ENCODE data around the gene CERS2. TPM values are rescaled to one million over a fixed set of nuclear protein-coding genes. Genes with fewer than 3 reads are reported as not detected.

The CERS2 gene
- total RNA-seq, 2 donors from 2014 or later = 72.0 to 105 TPM

DNA sequence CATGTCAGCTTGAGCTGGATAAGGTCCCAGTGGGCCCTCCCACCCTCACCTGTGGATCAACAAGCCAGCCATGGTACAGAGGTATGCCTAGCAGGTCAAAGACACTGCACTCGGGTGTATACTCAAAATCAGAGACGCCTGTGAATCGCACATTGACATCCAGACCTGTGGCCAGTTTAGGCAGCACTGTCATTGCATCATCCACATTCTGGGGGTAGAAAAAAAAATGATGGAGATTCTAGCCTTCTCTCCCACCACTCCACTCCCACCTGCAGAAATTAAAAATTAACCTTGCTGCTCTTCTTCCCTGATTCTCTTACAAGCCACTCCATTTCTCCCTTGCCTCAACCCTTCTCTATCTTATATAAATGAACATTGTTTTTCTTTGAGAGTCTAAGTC is 25.8 kb upstream of the CERS2 start:
- intact Hi-C loops (cut with DNase I) = loop anchor here in 1 of 2 donors (10.0 kb wide), 1 partner anchor 54 kb away; the partner anchor contains the start of gene CDC42SE1
- DNase-seq (no peak), ATAC-seq (no peak)

DNA sequence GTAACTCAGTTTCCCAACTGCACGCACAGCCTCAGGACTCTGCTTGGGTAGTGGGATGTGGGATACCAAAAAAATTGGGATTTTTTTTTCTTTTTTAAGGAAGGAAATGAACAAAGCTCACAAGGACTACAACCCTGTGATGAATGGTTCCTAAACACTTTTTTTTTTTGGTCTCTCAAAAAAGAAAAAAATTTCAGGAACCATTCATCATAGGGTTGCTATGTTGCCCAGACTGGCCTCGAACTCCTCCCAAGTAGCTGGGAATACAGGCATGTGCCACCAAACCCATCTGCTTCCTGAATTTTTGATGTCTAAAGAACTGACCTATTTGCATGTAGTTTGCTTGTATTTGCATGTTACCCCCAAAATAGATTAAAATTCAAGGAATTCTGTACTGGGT is 25.3 kb upstream of the CERS2 start:
- ATAC-seq (no peak), DNase-seq (no peak)
- intact Hi-C loops (cut with DNase I) = loop anchor here in 1 of 2 donors (10.0 kb wide), 1 partner anchor 55 kb away; the partner anchor contains the start of gene CDC42SE1

DNA sequence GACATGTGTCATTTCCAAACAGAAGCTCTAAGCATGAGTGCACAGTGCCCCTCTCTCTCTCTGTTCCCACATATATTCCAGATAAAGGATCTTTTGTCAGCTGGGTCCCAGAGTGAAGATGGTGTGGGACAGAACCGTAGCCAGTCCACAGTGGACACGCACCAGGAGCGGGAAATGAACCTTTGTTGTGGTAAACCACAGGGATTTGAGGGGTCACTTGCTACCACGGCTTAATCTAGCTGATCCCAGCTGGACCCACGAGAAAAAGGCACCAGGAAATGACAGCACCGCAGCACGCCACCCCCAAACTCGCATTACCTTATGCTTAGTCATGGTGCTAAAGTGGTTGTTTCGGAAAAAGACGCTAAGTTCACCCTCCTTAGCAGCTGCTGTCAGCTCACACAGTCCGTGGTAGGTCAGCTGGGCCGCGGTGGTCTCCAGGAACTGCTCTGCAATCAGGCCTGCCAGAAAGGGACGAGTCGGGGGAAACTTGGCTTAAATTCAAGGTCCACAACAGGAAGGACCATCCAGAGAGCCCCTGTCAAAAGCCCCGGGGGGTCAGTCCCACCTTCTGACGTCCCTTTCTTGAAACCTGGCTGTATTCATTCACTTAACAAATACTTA is 24.5 kb upstream of the CERS2 start:
- ATAC-seq = no peak

DNA sequence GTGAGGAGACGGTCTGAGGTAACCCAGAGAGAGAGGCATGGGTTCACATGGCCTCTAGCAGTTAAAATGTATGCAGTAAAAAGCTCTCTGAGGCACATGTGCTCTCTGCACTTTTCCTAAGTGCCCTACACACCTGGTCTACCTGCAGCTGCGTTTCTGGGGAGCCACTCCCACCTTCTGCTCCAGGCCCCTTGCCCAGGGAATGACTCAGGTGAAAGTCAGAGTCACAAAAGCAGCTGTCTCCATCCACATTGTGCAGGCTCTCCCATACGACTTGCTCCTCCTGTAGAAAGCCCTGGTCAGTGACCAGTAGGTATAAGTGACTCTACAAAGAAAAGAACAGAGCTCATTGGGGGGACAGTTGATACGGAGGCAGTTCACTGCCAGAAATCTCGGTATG is 23.3 kb upstream of the CERS2 start:
- ATAC-seq (no peak), DNase-seq (no peak)
- intact Hi-C loops (cut with DNase I) = loop anchor here in 1 of 2 donors (1.0 kb wide), 1 partner anchor 9 kb away; no protein-coding TSS in a partner anchor

More for the DNA sequence above, 24.5 kb upstream of the CERS2 start:
- intact Hi-C loops (cut with DNase I) = no loop called here
- no peak for DNase-seq

DNA sequence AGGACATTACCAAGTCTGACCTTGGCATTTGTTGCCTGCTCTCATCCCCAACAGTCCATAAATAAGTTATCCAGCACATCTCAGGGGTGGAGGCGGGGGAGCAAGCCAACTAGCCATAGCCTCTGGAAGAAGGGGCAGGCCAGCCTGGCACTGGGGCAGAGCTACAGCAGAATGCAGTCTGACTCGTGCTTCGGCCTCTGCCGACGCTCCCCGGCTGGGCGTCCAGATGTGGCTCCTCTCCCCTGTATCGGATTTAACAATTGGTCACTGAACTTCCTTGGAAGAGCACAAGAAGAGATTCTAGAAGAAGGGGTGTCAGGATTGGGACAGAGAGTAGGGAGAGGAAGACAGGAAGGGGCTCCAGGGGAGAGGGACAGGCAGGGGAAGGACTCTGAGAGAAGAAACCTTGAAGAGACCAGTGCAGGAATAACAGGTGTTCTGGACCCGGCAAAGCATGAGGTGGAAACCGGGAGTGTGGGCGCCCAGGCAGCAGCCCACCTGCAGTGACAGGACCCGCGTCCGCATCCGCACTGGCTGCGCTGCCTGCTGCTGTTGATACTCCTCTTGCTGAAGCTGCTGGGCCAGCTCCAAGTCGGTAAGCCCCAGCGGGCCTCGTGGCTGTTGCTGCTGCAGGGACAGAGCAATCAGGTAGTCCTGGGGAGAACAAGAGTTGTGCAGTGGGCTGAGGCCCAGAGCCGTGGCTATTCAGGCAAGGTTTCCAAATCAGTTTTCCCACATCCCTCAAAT is 22.7 kb upstream of the CERS2 start:
- no peak for DNase-seq
- no peak for ATAC-seq
- intact Hi-C loops (cut with DNase I) = no loop called here

DNA sequence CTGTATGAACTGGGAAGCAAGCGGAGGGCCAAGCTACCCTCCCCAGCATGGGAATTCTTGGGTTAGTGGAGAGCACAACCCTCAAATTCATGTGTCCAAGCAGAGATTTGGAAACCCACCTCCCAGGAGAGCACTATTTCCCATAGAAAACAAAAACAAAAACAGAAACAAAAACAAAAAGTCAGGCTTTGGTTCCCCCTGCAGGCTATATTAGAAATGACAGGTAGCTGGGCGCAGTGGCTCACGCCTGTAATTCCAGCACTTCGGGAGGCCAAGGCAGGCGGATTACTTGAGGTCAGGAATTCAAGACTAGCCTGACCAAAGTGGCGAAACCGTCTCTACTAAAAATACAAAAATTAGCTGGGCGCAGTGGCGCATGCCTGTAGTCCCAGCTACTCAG is 21.3 kb upstream of the CERS2 start:
- intact Hi-C loops (cut with DNase I) = no loop called here
- DNase-seq = peak; percentile 37
- ATAC-seq = peak; percentile 59 to 62

DNA sequence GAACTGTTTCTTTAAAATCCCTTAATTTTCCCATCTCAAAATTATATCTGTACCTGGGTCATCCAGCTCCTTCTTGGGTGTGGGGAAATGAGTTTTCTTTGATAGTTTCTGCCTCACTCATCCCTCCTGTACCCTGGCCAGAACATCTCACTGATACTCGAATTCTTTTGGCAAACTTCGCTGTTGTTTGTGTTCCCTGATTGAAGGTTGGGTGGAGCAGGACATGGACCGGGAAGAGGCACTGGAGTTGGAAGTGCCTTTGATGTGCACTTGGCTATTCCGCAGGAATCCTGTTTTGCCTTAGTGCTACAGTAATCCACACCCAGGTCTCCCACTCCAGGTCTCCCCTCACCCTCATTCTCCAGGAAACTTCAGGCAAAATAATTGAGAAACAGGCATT is 20.8 kb upstream of the CERS2 start:
- DNase-seq = no peak
- intact Hi-C loops (cut with DNase I) = no loop called here
- peak in 1 of 2 donors; percentile 46 for ATAC-seq

DNA sequence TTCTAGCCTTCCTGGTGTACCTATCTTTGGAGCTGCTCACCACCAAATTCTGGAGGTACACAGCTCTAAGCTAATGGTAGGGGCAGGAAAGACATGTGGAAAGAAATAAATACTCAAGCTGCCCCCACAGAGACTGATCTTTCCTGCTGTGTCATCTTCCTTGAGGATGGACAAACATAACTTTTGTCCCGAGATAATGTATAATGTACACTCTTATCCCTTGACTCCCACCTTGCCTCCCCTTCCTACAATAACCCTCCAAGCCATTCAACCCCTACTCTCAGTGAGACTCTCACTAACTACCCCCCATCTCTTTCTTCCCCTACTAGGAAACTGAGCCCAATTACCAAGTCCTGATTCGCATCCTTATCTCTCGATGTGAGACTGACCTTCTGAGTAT is 19.6 kb upstream of the CERS2 start:
- DNase-seq = no peak
- ATAC-seq = no peak
- intact Hi-C loops (cut with DNase I) = no loop called here

DNA sequence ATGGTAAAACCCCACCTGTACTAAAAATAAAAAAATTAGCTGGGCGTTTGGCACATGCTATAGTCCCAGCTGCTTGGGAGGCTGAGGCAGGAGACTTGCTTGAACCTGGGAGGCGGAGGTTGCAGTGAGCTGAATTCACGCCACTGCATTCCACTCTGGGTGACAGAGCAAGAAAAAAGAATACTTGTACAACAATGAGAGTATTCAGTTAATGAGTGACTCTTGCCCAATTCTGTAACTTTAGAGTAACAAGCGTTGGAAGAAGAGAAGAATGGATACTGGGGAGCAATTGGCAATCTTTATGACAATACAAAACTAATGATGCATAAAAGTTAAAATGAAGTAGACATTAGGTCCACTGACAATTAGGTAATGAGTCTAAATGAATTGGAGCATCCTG is 18.0 kb upstream of the CERS2 start:
- intact Hi-C loops (cut with DNase I) = no loop called here
- no peak for ATAC-seq
- no peak for DNase-seq

DNA sequence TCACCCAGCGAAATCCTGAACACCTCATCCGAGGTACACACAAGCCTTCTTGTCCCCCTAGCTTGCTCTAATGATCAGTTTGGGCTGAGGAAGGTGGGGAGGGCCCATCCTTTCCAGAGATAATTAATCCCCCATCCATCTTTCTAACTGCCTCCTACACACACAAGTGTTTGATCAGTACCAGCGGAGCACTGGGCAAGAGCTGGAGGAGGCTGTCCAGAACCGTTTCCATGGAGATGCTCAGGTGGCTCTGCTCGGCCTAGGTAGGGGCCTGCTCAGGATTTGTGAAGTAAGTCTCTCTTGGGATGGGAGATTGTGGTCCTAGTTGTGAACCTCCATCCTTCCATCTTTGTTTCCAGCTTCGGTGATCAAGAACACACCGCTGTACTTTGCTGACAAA is 13.3 kb upstream of the CERS2 start:
- ATAC-seq = no peak
- DNase-seq = no peak
- intact Hi-C loops (cut with DNase I) = no loop called here

DNA sequence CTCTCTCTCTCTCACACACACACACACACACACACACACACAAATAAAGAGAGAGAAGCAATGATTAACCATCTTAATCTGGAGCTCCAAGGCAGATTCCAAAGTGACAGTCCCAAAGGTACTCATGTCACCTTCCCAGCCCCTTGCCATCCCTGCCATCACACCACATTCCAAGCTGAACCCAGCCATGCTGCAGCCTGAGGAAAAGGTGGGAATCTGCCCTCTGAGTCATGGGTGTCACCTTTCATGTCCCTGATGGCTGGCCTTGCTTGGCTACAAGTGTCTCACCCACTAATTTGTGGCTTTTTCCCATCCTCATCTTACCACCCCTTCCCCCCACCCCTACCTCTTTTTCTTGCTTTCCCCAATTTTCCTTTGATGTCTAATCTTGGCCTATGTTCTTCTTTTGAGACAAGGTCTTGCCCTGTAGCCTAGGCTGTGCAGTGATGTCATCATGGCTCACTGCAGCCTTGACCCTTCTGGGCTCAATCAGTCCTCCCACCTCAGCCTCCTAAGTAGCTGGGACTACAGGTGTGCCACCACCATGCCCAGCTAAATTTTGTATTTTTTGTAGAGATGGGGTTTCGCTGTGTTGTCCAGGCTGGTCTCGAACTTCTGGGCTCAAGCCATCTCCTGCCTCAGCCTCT is 10.7 kb upstream of the CERS2 start:
- intact Hi-C loops (cut with DNase I) = no loop called here

DNA sequence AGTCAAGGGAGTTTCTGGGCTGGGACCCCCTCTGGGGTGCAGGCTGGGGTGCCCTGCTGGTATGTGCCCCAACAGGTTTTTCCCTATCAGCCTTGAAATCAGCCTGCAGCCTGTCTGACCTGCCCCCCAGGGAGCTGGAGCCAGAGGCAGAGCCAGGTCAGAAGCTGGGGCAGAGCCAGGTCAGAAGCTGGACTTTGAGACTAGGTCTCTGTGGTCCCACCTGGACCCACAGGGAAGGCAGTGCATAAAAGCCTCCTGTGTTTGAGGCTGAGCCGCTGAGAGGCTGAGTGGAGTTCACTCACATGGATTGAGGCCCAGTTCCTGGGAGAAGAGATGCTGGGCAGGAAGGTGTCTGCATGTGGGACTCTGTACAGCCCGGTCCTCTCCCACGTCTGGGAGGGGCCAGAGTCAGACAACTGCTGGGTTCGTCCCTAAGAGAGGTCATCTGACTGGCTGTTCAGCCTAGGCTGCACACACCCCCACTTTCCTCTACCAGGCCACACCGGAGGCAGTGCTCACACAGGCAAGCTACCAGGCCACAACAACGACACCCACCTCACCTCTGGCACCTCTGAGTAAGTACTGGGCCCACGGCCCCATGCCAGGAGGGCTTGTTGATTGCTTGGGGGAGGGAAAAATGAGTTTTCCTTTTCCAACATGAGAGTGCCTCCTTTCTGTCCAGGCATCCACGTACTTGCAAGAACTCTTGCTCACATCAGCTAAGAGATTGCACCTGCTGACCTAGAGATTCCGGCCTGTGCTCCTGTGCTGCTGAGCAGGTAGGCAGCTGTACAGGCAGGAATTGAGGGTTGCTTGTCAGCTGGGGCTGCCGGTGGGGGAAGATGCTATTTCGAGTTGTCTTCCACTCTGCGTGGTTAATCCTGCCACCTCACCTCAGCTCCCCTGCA is 7.4 kb upstream of the CERS2 start, which contains the start of gene ANXA9:
ANXA9 (plus strand) TSS at position 488 of the 908 bp plus-strand sequence. CDS start 814 bp downstream, outside the sequence.
- DNase-seq (no peak), ATAC-seq (peak in 1 of 2 donors; percentile 58)
- intact Hi-C loops (cut with DNase I) = loop anchor here in 1 of 2 donors (2.0 kb wide), 1 partner anchor 21 kb away; no protein-coding TSS in a partner anchor

More for the DNA sequence above, 10.7 kb upstream of the CERS2 start:
- DNase-seq (no peak), ATAC-seq (no peak)

DNA sequence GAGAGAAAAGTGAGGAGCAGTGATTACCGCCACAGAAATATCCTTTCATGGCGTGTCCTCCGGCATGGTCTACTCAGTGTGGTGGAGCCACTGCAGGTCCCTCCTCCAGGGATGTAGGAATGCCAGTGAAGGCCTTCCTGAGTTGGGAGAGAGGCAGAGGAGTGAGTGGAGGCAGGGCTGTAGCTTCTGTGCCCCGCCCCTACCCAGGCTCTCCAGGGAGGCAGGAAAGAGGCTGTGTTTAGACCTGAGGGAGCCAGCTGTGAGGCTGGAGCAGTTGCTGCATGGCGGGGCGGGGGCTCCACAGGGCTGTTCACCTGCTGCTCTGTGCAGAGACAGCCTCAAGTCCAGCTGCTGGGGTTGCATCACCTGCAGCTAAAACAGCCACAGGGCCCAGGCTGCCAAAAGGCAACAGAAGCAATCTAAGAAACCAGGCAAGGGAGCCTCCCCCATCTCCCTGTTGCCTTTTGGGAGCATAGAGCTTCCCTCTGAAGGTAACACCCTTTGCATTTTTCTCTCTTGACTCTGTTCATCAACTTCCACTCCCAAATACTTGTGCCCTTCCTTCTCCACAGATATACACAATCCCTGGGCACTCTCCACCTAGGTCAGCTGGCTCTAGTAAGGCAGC is 6.7 kb upstream of the CERS2 start:
- intact Hi-C loops (cut with DNase I) = loop anchor here in 1 of 2 donors (2.0 kb wide), 1 partner anchor 22 kb away; no protein-coding TSS in a partner anchor
- DNase-seq = peak; percentile 29
- peak in 1 of 2 donors; percentile 48 for ATAC-seq

DNA sequence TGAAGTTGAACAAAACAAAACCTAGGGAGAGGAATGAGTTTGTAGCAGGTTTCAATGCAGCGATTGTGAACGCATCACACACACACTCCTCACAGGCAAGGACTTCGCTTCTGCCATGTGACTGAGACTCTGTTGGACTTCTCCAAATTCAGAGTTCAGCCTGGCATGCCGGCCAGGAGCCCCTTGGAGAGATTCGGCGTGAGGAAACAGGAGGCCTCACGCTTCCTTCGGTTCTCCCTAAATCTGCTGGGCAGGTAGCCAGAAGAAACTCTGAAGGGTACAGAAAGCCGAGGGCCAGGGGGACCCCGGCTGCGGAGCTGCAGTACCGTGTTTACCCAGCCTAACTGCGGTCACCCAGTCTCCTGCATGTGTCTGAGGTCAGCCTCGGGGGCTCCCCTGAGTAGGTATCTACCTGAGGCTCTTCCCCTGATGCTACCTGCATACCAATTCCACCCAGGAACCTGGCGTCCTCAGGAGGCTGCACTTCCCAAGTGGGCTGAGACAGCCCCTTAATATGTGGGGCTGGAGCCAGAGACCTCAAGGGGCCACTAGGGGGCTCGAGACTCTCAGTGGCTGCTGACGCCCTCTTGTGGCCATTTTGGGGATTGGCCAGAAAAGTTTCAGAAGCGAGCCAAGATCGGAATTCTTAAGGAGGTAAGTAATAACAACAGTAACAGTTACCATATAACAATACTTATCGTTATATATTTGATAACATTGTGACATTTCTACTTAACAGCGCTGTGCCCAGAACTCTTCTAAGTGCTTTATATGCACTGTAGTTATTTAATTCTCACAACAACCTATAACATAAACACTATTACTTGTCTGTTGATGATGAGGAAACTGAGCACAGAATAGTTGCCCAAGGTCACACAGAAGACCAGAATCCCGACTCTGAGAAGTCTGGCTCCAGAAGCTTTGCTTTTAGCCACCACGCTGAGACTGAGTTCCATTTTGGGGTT is 4.7 kb upstream of the CERS2 start:
- peak; percentile 89 for DNase-seq
- ATAC-seq = peak; percentile 27 to 38
- intact Hi-C loops (cut with DNase I) = loop anchor here in 1 of 2 donors (2.0 to 10.0 kb wide), 2 partner anchors 23 to 55 kb away; partner anchors contain the start of gene SETDB1

DNA sequence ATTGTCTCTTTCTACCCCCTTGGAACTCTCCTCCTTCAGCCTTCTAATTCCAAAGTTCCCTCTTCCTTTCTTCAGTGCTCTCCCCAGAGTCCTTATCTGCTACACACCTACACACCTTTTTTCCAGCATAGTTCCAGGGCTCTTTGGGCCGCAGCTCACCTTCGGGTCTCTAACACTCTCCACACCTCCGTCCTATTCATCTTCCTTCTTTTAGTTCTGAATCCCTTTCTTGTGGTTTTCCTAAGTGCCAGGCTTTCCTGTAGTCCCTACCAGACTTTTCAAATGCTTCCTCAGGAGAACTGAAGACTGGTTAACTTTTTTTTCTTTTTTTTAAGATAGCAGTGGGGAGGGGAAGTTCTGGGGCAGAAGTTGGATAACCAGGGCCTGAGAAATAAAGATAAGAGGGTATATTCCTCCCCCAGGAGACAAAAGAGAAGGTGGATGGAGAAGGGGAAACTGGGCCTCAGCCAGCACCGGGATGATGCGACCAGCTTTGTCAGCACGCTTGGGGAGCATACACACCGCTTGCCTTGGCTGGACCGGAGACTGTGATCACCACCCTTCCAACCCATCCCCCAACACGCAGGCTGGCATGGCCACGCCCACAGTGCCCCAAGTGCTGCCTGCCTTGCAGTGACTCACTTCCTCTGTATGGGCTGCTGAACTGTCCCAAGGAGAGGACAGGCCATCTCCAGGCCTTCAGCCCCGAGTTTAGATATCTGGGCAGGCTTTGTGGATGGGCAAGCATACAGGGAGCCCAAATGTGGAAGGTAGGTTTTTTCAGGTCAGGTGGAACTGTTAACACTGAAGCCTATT is 2.5 kb upstream of the CERS2 start:
- intact Hi-C loops (cut with DNase I) = loop anchor here in 1 of 2 donors (10.0 kb wide), 1 partner anchor 52 kb away; the partner anchor contains the start of gene SETDB1
- peak; percentile 43 to 64 for ATAC-seq
- DNase-seq = peak; percentile 82

DNA sequence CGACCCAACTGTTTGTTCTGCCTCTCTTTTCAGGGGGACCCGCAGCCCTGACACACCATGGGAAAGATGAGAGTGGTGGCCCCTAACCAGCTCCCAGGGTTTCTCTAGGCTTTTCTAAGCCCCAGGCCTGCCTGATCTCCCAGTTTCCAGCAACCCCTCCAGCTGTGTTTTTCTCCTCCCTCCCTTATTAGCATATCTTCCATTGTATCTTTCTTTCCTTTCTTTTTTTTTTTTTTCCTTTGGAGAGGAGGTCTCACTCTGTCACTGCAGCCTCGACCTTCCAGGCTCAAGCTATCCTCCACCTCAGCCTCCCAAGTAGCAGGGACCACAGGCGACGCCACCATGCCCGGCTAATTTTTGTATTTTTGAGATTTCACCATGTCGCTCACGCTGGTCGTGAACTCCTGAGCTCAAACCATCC is 1.8 kb upstream of the CERS2 start:
- intact Hi-C loops (cut with DNase I) = loop anchor here in 1 of 2 donors (10.0 kb wide), 1 partner anchor 52 kb away; the partner anchor contains the start of gene SETDB1
- no peak for ATAC-seq

More for the DNA sequence above, 1.8 kb upstream of the CERS2 start:
- no peak for DNase-seq
